GM18858 (cell line): ENCODE data around the gene FRMD4A.
"Not testable (repeated sequence)": the region's sequence is repeated elsewhere in the genome, so short reads cannot be mapped to it uniquely, and the experiment has no call there.

Source experiments
- ATAC-seq: cut with Tn5 transposase; IDR thresholded peaks from one replicate; pipeline ENCODE4 v1.9.1; 2021; ENCODE audit not compliant: unreplicated experiment

Gene FRMD4A

DNA sequence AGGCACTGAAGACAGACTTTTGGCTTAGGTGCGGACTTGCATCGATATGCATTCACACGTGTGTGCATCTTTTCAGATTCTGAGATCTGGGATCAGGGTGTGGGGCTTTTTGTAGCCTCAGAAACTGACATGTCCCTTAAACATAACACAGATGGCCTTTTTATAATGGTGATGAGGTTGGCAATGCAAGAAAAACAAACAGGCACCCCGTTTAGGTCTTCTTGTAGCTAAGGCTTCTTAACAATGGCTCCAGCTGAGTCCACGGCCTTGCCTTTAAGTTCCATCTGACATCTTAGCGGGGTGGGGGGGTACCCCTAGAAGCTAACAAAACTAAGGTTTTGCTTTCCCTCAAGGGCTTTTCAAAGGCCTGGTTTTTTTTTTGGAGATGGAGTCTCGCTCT lies 597.7 kb downstream of the FRMD4A start:
- no peak for ATAC-seq

DNA sequence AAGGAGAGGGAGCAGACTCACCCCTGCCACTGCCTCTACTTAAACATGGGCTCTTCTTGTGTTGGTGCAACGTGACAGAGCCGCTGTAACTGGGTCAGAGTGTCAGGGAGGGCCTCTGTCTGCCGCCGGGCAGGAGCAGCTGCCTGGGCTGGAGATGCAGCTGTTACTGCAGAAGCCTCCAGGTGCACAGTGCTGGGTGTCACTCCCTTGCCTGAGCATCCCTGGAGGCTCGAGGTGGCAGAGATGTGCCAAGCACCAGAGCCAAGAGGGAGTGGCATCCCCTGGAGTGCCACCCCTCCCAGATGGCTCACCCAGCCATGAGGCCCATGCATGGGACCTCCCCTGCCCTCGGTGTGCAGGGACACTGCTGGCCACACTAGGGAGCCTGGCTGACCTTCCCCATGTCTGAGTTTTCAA lies 598.3 kb downstream of the FRMD4A start:
- no peak for ATAC-seq

DNA sequence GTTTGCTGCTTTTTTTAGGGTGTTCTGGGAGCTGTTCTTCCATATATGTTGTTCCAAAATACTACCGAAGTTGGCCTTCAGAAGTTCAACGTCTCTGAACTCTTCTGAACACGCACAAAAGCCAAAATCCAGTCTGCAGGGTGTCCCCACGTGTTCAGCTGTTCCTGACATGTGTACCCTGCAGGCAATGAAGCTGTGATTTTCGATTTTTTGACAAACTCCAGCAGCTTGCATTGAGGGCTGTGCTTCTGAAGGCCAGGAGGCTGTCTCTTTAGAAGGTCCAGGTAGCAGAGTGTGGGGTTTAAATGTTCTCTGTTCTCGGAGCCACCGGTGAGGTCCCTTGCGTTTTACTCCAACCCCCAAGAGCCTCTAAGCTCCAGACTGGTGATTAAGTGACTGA lies 598.9 kb downstream of the FRMD4A start:
- no peak for ATAC-seq

DNA sequence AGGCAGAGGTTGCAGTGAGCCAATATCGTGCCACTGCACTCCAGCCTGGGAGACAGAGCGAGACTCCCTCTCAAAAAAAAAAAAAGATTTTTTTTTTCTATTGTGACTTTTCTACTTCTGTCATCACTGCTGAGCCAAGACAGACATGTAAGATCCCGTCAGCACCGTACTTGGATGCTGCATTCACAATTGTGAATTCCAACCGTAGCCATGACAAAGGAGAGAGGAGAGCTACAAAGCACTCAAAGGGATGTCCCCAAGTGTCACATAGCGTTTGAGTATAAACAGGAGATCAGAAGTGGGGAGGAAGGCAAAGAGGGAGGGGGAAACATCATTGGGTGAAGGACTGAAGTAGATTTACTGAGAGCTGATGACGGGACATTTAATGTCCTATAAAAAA lies 599.8 kb downstream of the FRMD4A start:
- no peak for ATAC-seq

DNA sequence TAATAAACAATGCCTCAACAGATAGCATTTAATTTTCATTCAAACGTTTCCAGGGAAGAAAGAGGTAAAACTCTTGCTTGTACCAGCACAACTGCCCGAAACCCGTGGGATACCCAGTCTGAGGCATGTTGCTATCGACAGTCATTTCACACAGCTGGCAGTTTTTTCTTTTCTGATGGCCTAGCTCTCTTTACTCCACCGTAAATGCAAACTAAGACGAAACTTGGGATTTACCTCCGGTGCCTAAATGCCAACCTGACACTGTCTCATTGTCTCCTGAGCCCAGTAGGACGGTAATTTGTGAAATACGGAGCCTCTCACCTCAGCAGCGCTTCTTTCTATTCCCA lies 600.4 kb downstream of the FRMD4A start:
- ATAC-seq: no peak

DNA sequence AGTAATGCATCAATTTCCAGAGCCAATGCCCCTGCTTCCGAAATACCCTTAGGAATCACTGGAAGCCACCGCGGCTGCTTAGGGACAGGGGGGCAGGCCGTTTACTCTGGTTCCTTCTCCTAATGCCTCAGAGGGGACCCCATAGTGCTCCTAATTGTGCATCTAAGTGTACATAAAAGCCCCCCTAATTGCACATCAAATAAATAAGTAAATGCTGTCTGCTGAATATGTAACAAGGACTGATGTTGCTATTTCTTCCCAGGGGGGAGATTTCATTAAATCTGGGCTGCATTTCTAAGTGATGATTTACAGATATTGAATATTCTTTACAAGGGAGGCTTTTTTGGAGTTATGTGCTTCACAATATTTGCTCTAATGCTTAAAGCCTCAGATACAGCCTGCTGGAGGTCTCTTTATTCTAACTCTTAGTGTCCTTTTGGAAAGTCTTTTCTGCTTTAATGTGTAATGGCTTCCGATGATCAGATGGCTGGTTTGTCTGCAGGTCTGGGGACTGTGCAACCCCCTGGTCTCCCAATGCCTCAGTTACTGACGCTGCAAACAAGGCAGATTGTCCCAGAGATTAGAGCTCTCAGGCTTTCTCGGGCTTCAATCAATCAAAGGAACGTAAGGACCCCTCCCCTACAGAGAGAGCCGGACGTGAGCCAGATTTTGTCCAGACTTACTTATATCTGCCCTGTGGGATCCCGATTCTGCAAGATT lies 601.0 kb downstream of the FRMD4A start:
- no peak for ATAC-seq

DNA sequence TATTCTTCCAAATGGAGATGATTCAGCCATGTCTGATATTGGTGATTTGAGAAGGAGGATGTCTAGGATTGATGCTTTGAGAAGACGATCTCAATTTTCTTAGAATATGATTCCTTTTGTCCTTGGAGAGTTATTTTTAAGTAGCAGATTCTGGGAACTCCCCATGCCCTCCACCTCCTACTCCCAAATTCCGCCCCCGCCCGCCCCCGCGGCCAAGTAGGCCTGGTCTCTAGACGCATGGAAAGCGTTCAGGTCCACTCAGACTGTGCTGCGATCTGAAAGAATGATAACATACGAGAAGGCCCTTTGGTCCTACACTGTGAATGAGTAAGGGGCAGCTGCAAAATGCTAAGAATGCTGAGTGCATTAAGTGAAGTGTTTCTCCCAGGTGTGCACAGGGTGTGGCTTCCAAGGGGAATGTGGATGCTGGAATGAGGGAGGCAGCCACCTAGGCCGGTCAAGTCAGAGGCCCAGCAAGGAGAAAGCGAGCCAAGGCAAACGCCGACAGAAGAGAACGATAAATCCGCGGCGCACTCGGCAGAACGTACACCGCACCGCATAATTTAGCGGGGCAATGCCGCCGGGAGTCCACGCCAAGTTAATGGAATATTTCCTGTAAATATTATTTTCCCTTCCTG lies 601.7 kb downstream of the FRMD4A start:
- no peak for ATAC-seq

DNA sequence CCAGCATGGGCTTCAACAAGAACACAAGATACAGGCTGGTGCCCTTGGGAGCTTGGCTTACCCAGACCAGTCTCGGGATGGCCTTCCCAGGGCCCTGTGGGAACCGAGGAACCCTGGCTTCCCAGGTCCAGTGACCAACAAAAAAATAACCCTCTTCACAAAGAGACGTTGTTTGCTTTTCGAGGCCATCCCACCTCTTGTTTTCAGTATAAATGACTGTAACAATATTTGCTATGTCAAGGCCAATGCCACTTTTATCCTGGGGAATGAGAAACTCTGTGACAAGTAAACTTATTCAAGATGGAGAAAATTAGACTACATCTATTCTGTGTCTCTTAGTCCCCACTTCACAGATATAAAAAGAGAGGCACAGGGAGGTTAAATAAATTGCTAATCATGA lies 605.1 kb downstream of the FRMD4A start:
- ATAC-seq: no peak

DNA sequence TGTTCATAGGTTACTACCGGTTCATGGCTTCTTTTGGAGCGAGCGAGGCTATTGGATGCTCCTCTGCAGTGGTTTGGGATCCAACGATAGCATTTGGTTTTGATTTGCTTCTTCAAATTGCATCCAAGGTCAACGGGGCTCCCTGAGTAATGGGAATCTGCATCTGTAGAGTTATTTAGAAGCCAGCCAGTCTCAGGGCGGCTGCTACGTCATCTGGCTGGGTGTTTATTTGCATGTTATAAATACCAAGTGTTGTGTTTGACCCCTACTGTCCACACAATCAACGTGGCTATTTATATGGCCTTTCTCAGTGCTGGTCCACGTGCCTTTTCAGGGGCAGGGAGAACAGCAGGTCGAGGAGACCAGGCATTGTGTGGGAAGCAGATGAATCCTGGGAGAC lies 606.2 kb downstream of the FRMD4A start:
- ATAC-seq: no peak

DNA sequence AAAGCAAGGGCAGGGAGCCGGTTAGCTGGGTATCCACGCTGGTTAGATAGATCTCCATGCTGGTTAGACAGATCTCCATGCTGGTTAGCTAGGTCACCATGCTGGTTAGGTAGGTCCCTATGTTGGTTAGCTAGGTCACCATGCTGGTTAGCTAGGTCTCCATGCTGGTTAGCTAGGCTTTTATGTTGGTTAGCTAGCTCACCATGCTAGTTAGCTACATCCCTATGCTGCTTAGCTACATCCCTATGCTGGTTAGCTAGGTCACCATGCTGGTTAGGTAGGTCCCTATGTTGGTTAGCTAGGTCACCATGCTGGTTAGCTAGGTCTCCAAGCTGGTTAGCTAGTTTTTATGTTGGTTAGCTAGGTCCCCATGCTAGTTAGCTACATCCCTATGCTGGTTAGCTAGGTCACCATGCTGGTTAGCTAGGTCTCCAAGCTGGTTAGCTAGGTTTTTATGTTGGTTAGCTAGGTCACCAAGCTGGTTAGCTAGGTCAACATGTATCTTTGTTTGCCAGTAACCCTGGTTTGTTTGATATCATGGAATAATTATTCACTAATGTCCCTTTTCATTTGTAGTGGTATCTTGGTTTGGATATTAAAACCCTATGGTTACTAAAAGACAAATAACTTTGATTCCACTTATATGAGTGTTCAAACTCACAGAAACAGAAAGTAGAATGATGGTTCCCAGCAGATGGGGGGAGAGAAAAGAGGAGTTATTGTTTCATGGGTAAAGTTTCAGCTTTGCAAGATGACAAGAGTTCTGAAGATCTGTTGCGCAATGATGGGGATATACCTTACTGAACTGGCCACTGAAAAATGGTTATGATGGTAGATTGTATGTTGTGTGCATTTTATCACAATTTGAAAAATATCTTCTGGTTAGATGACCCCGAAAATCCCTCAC lies 607.7 kb downstream of the FRMD4A start:
- peak; percentile 51 for ATAC-seq

DNA sequence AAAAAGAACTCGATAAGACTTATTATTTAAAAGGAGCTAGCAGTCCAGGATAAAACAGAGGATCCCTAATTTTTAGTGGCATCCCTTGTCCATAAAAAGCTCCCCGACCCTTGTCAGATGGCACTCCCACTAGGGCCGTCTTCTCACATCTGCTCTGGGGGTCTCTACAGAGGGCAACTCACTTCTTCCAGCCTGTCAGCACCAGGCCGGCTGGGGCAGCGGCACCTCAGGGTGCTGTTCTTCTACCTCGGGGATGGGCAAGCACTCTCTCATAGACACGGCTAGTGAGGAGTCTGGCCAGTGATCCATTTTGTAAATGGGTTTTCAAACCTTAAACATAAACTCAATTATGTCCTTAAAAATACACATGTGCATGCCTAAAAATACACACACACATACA lies 609.2 kb downstream of the FRMD4A start:
- ATAC-seq: no peak

DNA sequence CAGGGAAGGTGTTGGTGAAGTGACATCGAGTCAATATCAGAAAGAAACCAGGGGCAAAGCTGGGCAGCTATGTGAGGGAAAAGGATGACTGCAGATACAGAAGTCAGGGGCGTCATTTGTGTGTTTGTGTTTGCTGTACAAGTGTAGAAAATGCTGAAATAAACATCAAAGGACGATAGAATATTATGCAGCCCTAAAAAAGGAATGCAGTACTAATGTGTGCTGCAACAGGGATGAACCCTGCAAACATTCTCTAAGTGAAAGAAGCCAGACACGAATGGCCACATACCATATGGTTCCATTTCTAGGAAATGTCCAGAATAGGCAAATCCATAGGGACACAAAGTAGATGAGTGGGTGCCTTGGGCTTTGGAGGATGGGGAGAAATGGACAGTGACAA lies 610.0 kb downstream of the FRMD4A start:
- no peak for ATAC-seq

DNA sequence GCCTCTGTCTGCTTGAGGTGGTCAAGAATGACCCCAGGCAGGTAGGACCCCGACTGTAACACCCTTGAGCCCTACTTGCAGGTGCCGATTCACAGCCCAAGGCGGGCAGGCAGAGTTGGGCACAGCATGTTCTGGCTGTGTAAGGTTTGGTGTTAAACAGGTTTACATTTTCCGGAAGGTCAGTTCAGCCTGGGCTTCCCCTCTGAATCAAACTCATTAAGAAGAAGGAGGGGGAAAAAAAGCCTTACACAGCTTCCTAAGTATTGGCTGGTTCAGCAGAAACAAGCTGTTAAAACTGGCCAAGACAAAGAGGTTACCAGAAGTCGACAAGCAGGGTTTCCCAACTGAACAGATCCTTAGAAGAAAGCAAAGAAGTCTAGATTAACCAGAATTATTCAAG lies 611.3 kb downstream of the FRMD4A start:
- no peak for ATAC-seq

DNA sequence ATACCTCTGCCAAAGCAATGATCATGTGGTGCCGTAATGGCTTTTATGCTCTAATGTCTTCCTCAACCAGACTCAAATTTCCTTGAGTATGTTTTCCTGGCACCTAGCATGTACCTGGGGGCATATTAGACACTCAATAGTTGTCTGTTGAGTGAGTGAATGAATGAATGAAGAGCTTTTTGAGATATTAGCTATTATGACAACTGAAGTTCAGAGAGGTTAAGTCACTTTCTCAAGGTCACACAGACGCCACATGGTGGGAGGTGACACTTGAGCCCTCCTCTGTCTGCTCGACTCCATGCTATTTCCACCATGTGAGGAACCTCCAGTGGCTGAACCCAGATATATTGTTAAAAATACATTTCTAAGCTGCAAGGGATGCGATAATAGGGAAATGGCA lies 611.9 kb downstream of the FRMD4A start:
- no peak for ATAC-seq

DNA sequence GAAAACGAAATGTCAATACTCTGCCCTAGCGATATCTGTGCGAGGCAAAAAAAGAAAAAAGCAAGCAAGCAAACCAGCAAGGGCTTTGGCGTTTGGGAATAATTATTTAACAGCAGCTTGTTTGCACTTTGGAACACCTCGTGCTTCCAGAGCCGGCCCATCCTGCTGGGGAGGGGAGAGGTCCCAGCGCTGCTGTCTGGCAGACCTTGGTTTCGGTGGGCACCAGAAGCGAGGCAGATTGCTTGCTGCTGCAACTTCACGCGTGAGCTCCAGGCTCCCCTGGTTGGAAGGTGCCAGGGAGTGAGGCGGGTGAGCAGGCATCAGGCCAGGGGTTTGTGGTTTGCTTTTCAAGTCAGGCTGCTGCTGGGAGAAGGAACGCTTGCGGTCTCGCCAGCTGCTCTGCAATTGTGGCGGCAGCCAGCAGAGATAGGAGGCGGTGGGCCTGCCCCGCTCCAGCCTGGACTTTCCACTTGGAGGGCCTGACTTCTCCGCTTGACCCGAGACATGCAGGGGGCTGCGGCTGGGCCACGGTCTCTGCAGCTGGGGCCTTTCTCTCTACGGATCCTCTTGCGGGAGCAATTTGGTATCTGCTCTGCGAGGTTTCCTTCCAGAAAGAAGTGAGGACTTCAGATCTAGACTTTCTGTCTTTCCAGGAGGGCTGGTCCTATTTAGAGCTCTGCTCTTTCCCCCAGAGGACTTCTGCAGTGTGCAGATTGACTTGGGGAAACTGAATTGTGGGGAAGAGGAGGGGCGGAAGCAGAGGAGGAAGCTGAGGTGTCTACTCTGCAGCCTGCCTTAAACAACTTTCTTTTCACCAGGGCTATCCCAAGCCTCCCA lies 612.6 kb downstream of the FRMD4A start:
- ATAC-seq: no peak

DNA sequence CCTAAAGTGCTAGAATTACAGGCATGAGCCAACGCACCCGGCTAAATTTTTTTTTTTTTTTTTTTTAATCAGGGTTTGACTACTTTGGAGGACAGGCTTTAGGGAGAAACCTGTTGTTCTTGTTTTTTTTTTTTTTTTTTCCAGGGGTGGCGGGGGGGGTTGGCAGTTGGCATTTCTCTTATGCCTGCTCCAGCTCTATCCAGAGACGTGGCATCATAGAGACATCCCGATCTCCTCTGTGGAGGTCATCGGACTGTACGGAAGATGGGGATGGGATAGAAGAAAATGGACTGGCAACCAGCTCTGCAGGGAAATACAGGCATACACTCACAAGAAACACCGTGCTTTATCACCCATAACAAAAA lies 613.2 kb downstream of the FRMD4A start:
- ATAC-seq: no peak

DNA sequence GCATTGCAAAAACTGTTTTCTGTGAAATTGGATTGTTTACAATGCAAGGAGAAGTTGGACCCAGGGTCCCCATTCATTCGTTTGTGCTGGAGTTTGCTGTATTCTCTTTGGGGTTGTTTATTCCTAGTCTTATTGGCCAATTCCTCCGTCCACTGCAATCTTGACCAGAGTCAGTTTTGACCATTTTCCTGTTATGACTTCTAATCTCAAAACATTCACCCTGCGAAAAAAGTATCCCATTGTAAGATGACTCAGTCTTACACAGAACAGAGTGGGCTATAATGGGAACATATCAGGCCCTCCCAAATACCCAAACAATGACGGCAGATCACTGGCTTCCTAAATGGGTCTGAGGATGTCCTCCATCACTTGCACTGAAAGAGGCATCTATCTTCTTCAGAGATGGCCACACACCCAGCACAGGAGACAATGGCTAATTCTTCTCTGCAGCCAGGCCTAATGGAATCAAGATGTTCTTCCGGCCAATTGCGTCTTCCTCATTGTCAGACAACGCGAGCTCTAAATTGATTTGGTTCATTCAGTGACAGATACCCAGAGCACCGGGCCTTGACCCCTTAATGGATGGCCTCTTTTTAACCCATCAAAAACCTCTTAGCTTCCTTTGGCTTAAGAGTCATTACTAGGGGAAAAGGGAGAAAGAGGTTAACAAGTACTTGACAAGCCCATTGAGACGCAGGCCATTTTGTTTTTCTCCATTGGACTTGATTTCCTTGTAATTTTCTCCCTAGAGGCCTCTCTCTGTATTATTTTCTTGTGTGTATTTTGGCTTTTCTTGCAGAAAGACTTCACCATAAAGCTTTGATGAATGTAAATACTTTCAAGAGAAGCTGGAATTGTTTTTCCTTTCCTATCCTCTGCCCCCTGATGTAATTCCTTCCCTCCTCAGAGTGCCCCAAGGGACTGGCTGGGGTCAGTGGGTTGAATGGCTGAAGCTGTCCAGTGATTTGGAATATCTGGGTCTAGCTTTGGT lies 614.3 kb downstream of the FRMD4A start:
- ATAC-seq: no peak

DNA sequence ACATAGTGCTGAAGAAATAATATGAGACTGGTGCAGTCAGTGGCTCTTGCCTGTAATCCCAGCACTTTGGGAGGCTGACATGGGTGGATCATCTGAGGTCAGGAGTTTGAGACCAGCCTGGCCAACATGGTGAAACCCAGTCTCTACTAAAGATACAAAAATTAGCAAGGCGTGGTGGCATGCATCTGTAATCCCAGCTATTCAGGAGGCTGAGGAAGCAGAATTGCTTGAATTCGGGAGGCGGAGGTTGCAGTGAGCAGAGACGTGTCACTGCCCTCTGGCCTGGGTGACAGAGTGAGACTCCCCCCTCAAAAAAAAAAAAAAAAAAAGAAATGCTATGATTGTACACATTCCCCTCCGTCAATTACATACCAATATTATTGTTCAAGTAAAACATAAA lies 615.1 kb downstream of the FRMD4A start:
- ATAC-seq: not testable (repeated sequence)

DNA sequence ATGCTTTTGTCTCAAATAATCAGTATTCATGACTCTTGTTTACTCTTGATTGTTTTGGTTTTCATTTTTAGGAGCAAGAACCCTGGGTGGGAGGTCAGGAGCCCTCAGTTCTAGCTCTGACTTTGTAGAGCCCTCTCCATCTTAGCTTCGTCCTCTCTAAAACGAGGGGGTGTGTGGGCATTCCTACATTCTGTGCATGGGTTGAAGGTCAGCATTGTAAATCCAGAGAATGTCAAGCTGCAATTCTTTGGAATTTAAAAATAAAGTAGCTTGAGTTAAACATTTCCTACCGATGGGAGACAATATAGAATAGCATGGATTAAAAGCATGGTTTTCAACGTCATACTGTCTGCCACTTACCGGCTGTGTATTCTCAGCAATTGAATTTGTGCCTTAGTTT lies 615.6 kb downstream of the FRMD4A start:
- ATAC-seq: no peak
